ENCODE measurements around the gene SIGLEC8. TPM values are rescaled to one million over a fixed set of nuclear protein-coding genes. Genes with fewer than 3 reads are reported as not detected.
A peak's percentile ranks its signal among the peaks of the same experiment; 100 is the strongest.

Gene SIGLEC8
- total and polyA plus RNA-seq, 2 of the 8 experiments (the other 6 are each of a cell fraction or from before 2014, with no cell fraction given), result not detected

GRCh38 chr19:51422053-51422448 lies 36.2 kb downstream of the SIGLEC8 start (continued):
- TF ChIP-seq, protein P1, sequence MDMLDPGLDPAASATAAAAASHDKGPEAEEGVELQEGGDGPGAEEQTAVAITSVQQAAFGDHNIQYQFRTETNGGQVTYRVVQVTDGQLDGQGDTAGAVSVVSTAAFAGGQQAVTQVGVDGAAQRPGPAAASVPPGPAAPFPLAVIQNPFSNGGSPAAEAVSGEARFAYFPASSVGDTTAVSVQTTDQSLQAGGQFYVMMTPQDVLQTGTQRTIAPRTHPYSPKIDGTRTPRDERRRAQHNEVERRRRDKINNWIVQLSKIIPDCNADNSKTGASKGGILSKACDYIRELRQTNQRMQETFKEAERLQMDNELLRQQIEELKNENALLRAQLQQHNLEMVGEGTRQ (IDR thresholded peaks at IDR 0.05; ENCODE audit: low read length), result no peak
- no peak for TF ChIP-seq FOSL1 (IDR thresholded peaks at IDR 0.05; ENCODE audit: insufficient read depth, low read depth, low read length)
- TF ChIP-seq MAX (IDR thresholded peaks at IDR 0.05), result peak; percentile 71; the same call in 1 of the 2 replicates
- TF ChIP-seq BCL11A (IDR thresholded peaks at IDR 0.05; ENCODE audit: low read depth in 2 of 2, low read length in 2 of 2), result no peak
- no peak for TF ChIP-seq SAP30 (IDR thresholded peaks at IDR 0.05; ENCODE audit: insufficient read depth, insufficient replicate concordance, low read length)
- TF ChIP-seq TCF12 (IDR thresholded peaks at IDR 0.05; ENCODE audit: low read depth, low read length), result no peak
- TF ChIP-seq SP1 (IDR thresholded peaks at IDR 0.05; ENCODE audit: low read depth, low read length), result 0 out of 2 replicates have a peak, but pooled peaks have one; percentile 27
- TF ChIP-seq CEBPB (IDR thresholded peaks at IDR 0.05; ENCODE audit: low read depth, low read length), result no peak
- peak; percentile 92 to 97 (median 95) for TF ChIP-seq CTCF (IDR thresholded peaks at IDR 0.05; ENCODE audit: control extremely low read depth in 1 of 3, insufficient read depth in 1 of 3, low read depth in 1 of 3, low read length in 3 of 3)
- 0 out of 4 replicates have a peak, but pooled peaks of 1 of the 2 experiments have one; percentile 63 for TF ChIP-seq HDAC2 (IDR thresholded peaks at IDR 0.05; ENCODE audit: borderline replicate concordance in 1 of 2, low read depth in 2 of 2, low read length in 2 of 2)
- no peak for TF ChIP-seq SP2 (IDR thresholded peaks at IDR 0.05; ENCODE audit: low read length)
- no peak for TF ChIP-seq PHF8 (conservative IDR thresholded peaks at IDR 0.05; ENCODE audit: low read depth, low read length)
- TF ChIP-seq, protein P2, sequence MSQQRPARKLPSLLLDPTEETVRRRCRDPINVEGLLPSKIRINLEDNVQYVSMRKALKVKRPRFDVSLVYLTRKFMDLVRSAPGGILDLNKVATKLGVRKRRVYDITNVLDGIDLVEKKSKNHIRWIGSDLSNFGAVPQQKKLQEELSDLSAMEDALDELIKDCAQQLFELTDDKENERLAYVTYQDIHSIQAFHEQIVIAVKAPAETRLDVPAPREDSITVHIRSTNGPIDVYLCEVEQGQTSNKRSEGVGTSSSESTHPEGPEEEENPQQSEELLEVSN (IDR thresholded peaks at IDR 0.05), result no peak
- TF ChIP-seq KDM1A (IDR thresholded peaks at IDR 0.05; ENCODE audit: borderline replicate concordance, low read length), result no peak
- peak; percentile 65 to 77 for TF ChIP-seq RAD21 (IDR thresholded peaks at IDR 0.05 in 1 of 2, conservative IDR thresholded peaks at IDR 0.05 in 1 of 2; ENCODE audit: low read depth in 2 of 2, low read length in 2 of 2)
- TF ChIP-seq BACH1 (IDR thresholded peaks at IDR 0.05; ENCODE audit: low read length), result no peak
- TF ChIP-seq ZNF274 (IDR thresholded peaks at IDR 0.05; ENCODE audit: borderline replicate concordance, extremely low read depth, low read length), result no peak
- no peak for TF ChIP-seq MAFK (IDR thresholded peaks at IDR 0.05; ENCODE audit: low read depth, low read length)
- no peak for TF ChIP-seq TEAD4 (IDR thresholded peaks at IDR 0.05; ENCODE audit: low read depth, low read length)
- TF ChIP-seq KDM5A (IDR thresholded peaks at IDR 0.05; ENCODE audit: low read length), result no peak
- no peak for TF ChIP-seq CREB1 (IDR thresholded peaks at IDR 0.05)

Measured in H1 (cell line).